ENCODE data around the gene TRMT44. TPM values are rescaled to one million over a fixed set of nuclear protein-coding genes. Genes with fewer than 3 reads are reported as not detected.

The TRMT44 gene
- polyA plus RNA-seq, 3 donors from 2014 or later: 2.6 to 15.6 (median 8.9) TPM

Other genes with a start within 250 kb of the TRMT44 start
- 10 to 100 TPM in 1 of 3 donors, 1 to 10 TPM in 2; 3.4 to 18.1 (median 4.2) TPM for gene SH3TC1, start 241.5 kb upstream of the TRMT44 start, polyA plus RNA-seq
- not detected for gene HTRA3, start 171.0 kb upstream of the TRMT44 start, polyA plus RNA-seq
- gene ACOX3, start 54 bp upstream of the TRMT44 start, polyA plus RNA-seq: 10 to 100 TPM; 11.3 to 15.9 (median 15.8) TPM
- not detected for gene GPR78, start 139.6 kb downstream of the TRMT44 start, polyA plus RNA-seq
- gene CPZ, start 152.0 kb downstream of the TRMT44 start, polyA plus RNA-seq: not detected